GM06990 (cell line): ENCODE data around the gene CCT7.

Experiments used
- DNase-seq: peaks from one replicate; pipeline ENCODE4 v3.0.0-alpha.2; 2011; ENCODE audit not compliant: insufficient read length; ENCODE audit errors: extremely low read depth
- H3K27me3 ChIP-seq: replicated peaks from 2 replicates; pipeline ENCODE4 v1.6.0; 2011; ENCODE audit warnings: low read length; ENCODE audit not compliant: control insufficient read depth, insufficient read depth
- H3K36me3 ChIP-seq: 2 replicates; pipeline ENCODE4 v1.5.1; 2011; ENCODE audit warnings: low read length; ENCODE audit not compliant: control insufficient read depth, insufficient read depth
- H3K4me3 ChIP-seq: replicated peaks from 2 replicates; pipeline ENCODE4 v1.5.1; 2011; ENCODE audit warnings: low read depth, mild to moderate bottlenecking, control low read depth, low read length
- CTCF ChIP-seq: IDR thresholded peaks from 2 replicates; pipeline ENCODE4 v1.5.1; 2011; ENCODE audit warnings: low read length, control low read depth, mild to moderate bottlenecking, inconsistent platforms; ENCODE audit not compliant: insufficient read depth, poor library complexity, severe bottlenecking

CCT7 gene

GRCh38 chr2:73246850-73247249, 12.7 kb downstream of the CCT7 start:
- no peak for TF ChIP-seq CTCF
- Histone ChIP-seq H3K4me3 (no peak overlapping the region), H3K36me3 (peaks cover 57% of the 10 kb centered on the region), H3K27me3 (no peaks in the 10 kb centered on the region)
- DNase-seq: no peak

- no peak for TF ChIP-seq CTCF
- no peaks in the 10 kb centered on the region for H3K27me3 ChIP-seq
- H3K4me3 ChIP-seq: no peak overlapping the region
- H3K36me3 ChIP-seq: peaks cover 55% of the 10 kb centered on the region
- DNase-seq: no peak
Measured at GRCh38 chr2:73249636-73250035, 15.5 kb downstream of the CCT7 start.

- DNase-seq: no peak
- peaks cover 54% of the 10 kb centered on the region for H3K36me3 ChIP-seq
- no peak for TF ChIP-seq CTCF
- no peaks in the 10 kb centered on the region for H3K27me3 ChIP-seq
- no peak overlapping the region for H3K4me3 ChIP-seq
Measured at GRCh38 chr2:73250872-73251846, 17.1 kb downstream of the CCT7 start.

- Histone ChIP-seq H3K27me3 (no peaks in the 10 kb centered on the region), H3K36me3 (peaks cover 48% of the 10 kb centered on the region), H3K4me3 (no peak overlapping the region)
- DNase-seq: no peak
- TF ChIP-seq CTCF: no peak
Measured at GRCh38 chr2:73252238-73253027, 18.3 kb downstream of the CCT7 start.

- no peak for TF ChIP-seq CTCF
Measured at GRCh38 chr2:73253400-73253799, 19.3 kb downstream of the CCT7 start.

More at GRCh38 chr2:73253400-73253799, 19.3 kb downstream of the CCT7 start:
- Histone ChIP-seq H3K27me3 (no peaks in the 10 kb centered on the region), H3K4me3 (no peak overlapping the region), H3K36me3 (peaks cover 42% of the 10 kb centered on the region)
- DNase-seq: no peak
